ENCODE measurements around the gene MRPL53. TPM values are rescaled to one million over a fixed set of nuclear protein-coding genes. Genes with fewer than 3 reads are reported as not detected.
A peak's percentile ranks its signal among the peaks of the same experiment; 100 is the strongest.

MRPL53 gene
- total RNA-seq, 4 donors from 2014 or later: 15.4 to 40.4 (median 38.8) TPM

- Histone ChIP-seq H3K9me3 (no peaks in the 10 kb centered on the region), H3K36me3 (peaks cover 0 to 21% (median 18%) of the 10 kb centered on the region in 4 donors), H3K27me3 (peaks cover 0 to 87% (median 50%) of the 10 kb centered on the region in 4 donors), H3K4me3 (peak overlapping the region; percentile 52 to 66 (median 56)), H3K4me1 (peaks cover 57 to 78% (median 73%) of the 10 kb centered on the region in 4 donors), H3K27ac (replicated peaks in 1 of 4) (peak overlapping the region; percentile 58 to 77 (median 72))
- 32% methylated on average over 31 of the region's 32 CpGs for WGBS
- TF ChIP-seq CTCF (IDR thresholded peaks at IDR 0.05) (no peak), EP300 (IDR thresholded peaks at IDR 0.05) (no peak), POLR2AphosphoS5 (IDR thresholded peaks at IDR 0.05) (no peak), POLR2A (IDR thresholded peaks at IDR 0.05; ENCODE audit: low read depth) (no peak)
- intact Hi-C loops (cut with DNase I): loop anchor here (2.0 kb wide), 1 partner anchor 27 kb away; the partner anchor contains the start of genes AUP1 and HTRA2
- DNase-seq (ENCODE audit: extremely low spot score): no peak
These were observed 29.8 kb upstream of the MRPL53 start for GRCh38 chr2:74502147-74502719.

GRCh38 chr2:74501335-74502071 is 29.0 kb upstream of the MRPL53 start:
- intact Hi-C loops (cut with DNase I): loop anchor here (2.0 kb wide), 1 partner anchor 27 kb away; the partner anchor contains the start of genes AUP1 and HTRA2
- Histone ChIP-seq H3K36me3 (peaks cover 0 to 21% (median 18%) of the 10 kb centered on the region in 4 donors), H3K9me3 (no peaks in the 10 kb centered on the region), H3K4me3 (peak overlapping the region in 1 of 4 donors; percentile 56), H3K27ac (replicated peaks in 1 of 4) (no peak overlapping the region), H3K4me1 (peaks cover 55 to 72% (median 67%) of the 10 kb centered on the region in 4 donors), H3K27me3 (peaks cover 0 to 93% (median 51%) of the 10 kb centered on the region in 4 donors)
- 79% methylated on average over 18 of the region's 18 CpGs for WGBS
- TF ChIP-seq POLR2AphosphoS5 (IDR thresholded peaks at IDR 0.05): no peak
- no peak for DNase-seq (ENCODE audit: extremely low spot score)

DNA sequence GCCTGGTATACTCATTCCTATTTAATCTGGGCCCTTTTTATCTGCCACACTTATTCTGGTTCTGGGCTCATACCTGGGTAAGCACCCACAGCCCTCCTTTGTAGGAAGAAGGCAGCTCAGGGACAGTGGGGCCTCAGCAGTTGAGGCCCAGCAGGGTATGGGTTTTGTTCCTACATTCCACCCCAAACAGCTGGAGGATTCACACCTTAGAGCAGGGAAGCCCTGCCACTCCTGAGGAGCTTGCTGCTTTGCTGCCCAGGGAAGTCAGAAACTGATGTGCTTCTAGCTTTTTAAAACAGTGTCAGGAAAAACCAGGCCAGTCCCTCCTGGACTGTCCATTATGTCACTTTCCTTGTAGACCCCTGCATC is 28.1 kb upstream of the MRPL53 start:
- peaks cover 0 to 85% (median 51%) of the 10 kb centered on the region in 4 donors for H3K27me3 ChIP-seq
- no peak overlapping the region for H3K27ac ChIP-seq (replicated peaks in 1 of 4)
- peaks cover 0 to 13% (median 11%) of the 10 kb centered on the region in 4 donors for H3K36me3 ChIP-seq
- H3K4me1 ChIP-seq: peaks cover 46 to 63% (median 58%) of the 10 kb centered on the region in 4 donors
- H3K4me3 ChIP-seq: no peak overlapping the region
- no peak for DNase-seq (ENCODE audit: extremely low spot score)
- no peaks in the 10 kb centered on the region for H3K9me3 ChIP-seq
- intact Hi-C loops (cut with DNase I): no loop called here
- TF ChIP-seq POLR2A (IDR thresholded peaks at IDR 0.05; ENCODE audit: low read depth): no peak
- TF ChIP-seq CTCF (IDR thresholded peaks at IDR 0.05): no peak
- TF ChIP-seq POLR2AphosphoS5 (IDR thresholded peaks at IDR 0.05): no peak
- TF ChIP-seq EP300 (IDR thresholded peaks at IDR 0.05): no peak

GRCh38 chr2:74499940-74500577 is 27.6 kb upstream of the MRPL53 start:
- peaks cover 0 to 80% (median 51%) of the 10 kb centered on the region in 4 donors for H3K27me3 ChIP-seq
- WGBS: 50% methylated on average over 14 of the region's 15 CpGs
- H3K4me3 ChIP-seq: no peak overlapping the region
- DNase-seq (ENCODE audit: extremely low spot score): no peak
- H3K27ac ChIP-seq (replicated peaks in 1 of 4): no peak overlapping the region
- H3K36me3 ChIP-seq: peaks cover 0 to 8% (median 6%) of the 10 kb centered on the region in 4 donors
- intact Hi-C loops (cut with DNase I): no loop called here
- H3K4me1 ChIP-seq: peaks cover 42 to 60% (median 53%) of the 10 kb centered on the region in 4 donors
- no peaks in the 10 kb centered on the region for H3K9me3 ChIP-seq
- TF ChIP-seq POLR2A (IDR thresholded peaks at IDR 0.05; ENCODE audit: low read depth) (no peak), CTCF (IDR thresholded peaks at IDR 0.05) (no peak), EP300 (IDR thresholded peaks at IDR 0.05) (no peak), POLR2AphosphoS5 (IDR thresholded peaks at IDR 0.05) (no peak)

Measured in esophagus muscularis mucosa (tissue), 4 donors.